Stimulated activated naive CD8-positive, alpha-beta T cell treated with anti-CD3 and anti-CD28 coated beads, Interleukin-15, Interleukin-2, amounts not matched to agents 100 U/mL and 50 U/mL, for 24 hours (primary cell): ENCODE data around the gene SCARB1.

Source experiments
- ATAC-seq: fragments of 150-1000 bp; cut with Tn5 transposase; one replicate; pipeline ENCODE4 v1.10.0; 2021
- DNase-seq: peaks from one replicate; pipeline ENCODE4 v3.0.0; 2021

The SCARB1 gene

GRCh38 chr12:124760560-124760959, 103.1 kb downstream of the SCARB1 start:
- DNase-seq (no peak), ATAC-seq (no peak)

GRCh38 chr12:124759841-124760503, 103.7 kb downstream of the SCARB1 start:
- ATAC-seq (no peak), DNase-seq (no peak)

- ATAC-seq (no peak), DNase-seq (no peak)
Measured at GRCh38 chr12:124758266-124759220, 105.1 kb downstream of the SCARB1 start.

GRCh38 chr12:124757329-124757728, 106.3 kb downstream of the SCARB1 start:
- ATAC-seq = no peak

GRCh38 chr12:124756760-124757159, 106.9 kb downstream of the SCARB1 start:
- DNase-seq = no peak
- ATAC-seq = no peak

More at GRCh38 chr12:124757329-124757728, 106.3 kb downstream of the SCARB1 start:
- DNase-seq = no peak

- DNase-seq = no peak
- ATAC-seq = no peak
Measured at GRCh38 chr12:124756166-124756565, 107.5 kb downstream of the SCARB1 start.

- no peak for DNase-seq
- ATAC-seq = no peak
Measured at GRCh38 chr12:124755801-124756148, 107.9 kb downstream of the SCARB1 start.

GRCh38 chr12:124754949-124755800, 108.5 kb downstream of the SCARB1 start:
- DNase-seq (no peak), ATAC-seq (peak; percentile 40)

- DNase-seq (no peak), ATAC-seq (no peak)
Measured at GRCh38 chr12:124754491-124754890, 109.2 kb downstream of the SCARB1 start.

GRCh38 chr12:124753993-124754392, 109.7 kb downstream of the SCARB1 start:
- DNase-seq = no peak
- no peak for ATAC-seq

GRCh38 chr12:124753228-124753591, 110.5 kb downstream of the SCARB1 start:
- ATAC-seq (no peak), DNase-seq (no peak)

GRCh38 chr12:124752437-124753227, 111.0 kb downstream of the SCARB1 start:
- DNase-seq = no peak
- no peak for ATAC-seq

GRCh38 chr12:124751654-124752355, 111.9 kb downstream of the SCARB1 start:
- ATAC-seq = no peak
- no peak for DNase-seq

GRCh38 chr12:124750787-124751471, 112.7 kb downstream of the SCARB1 start:
- ATAC-seq (no peak), DNase-seq (peak; percentile 31)

GRCh38 chr12:124750149-124750656, 113.5 kb downstream of the SCARB1 start:
- DNase-seq (no peak), ATAC-seq (no peak)

GRCh38 chr12:124749725-124750124, 113.9 kb downstream of the SCARB1 start:
- ATAC-seq (no peak), DNase-seq (no peak)

- peak; percentile 36 for ATAC-seq
- no peak for DNase-seq
Measured at GRCh38 chr12:124747426-124748161, 116.1 kb downstream of the SCARB1 start.

GRCh38 chr12:124746649-124747425, 116.8 kb downstream of the SCARB1 start:
- no peak for ATAC-seq
- DNase-seq = no peak
